GM18502 (cell line): ENCODE measurements around the gene GAGE12C.
"Not testable (repeated sequence)": the region's sequence is repeated elsewhere in the genome, so short reads cannot be mapped to it uniquely, and the experiment has no call there.

Experiments
- ATAC-seq: cut with Tn5 transposase; IDR thresholded peaks from one replicate; pipeline ENCODE4 v1.9.1; 2021; ENCODE audit warnings: mild to moderate bottlenecking; ENCODE audit not compliant: unreplicated experiment, poor library complexity

GAGE12C gene, protein sequence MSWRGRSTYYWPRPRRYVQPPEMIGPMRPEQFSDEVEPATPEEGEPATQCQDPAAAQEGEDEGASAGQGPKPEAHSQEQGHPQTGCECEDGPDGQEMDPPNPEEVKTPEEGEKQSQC

GRCh38 chrX:49531877-49532276 lies at the start of gene GAGE12C:
TSS of gene GAGE12C (plus strand) at chrX:49532177. CDS start at chrX:49533332, 1,155 bp downstream.
- not testable (repeated sequence) for ATAC-seq

GRCh38 chrX:49541433-49541832 lies 9.5 kb downstream of the GAGE12C start, which contains the start of gene GAGE12D:
TSS of gene GAGE12D (plus strand) at chrX:49541733. CDS start at chrX:49542888, 1,155 bp downstream.
- not testable (repeated sequence) for ATAC-seq

- not testable (repeated sequence) for ATAC-seq
These were observed 19.0 kb downstream of the GAGE12C start, which contains the start of gene GAGE12E for GRCh38 chrX:49550989-49551388. TSS of gene GAGE12E (plus strand) at chrX:49551289. CDS start at chrX:49552444, 1,155 bp downstream.

GRCh38 chrX:49560542-49560941 lies 28.6 kb downstream of the GAGE12C start, which contains the start of gene GAGE12F:
TSS of gene GAGE12F (plus strand) at chrX:49560842. CDS start at chrX:49561997, 1,155 bp downstream.
- ATAC-seq = not testable (repeated sequence)

GRCh38 chrX:49568728-49569127 lies 36.8 kb downstream of the GAGE12C start:
- ATAC-seq = not testable (repeated sequence)

- not testable (repeated sequence) for ATAC-seq
These were observed 37.2 kb downstream of the GAGE12C start for GRCh38 chrX:49569152-49569551.

- ATAC-seq = not testable (repeated sequence)
These were observed 38.1 kb downstream of the GAGE12C start, which contains the start of gene GAGE12G for GRCh38 chrX:49570100-49570499. TSS of gene GAGE12G (plus strand) at chrX:49570400. CDS start at chrX:49571555, 1,155 bp downstream.

- not testable (repeated sequence) for ATAC-seq
These were observed 47.7 kb downstream of the GAGE12C start, which contains the start of gene GAGE12H for GRCh38 chrX:49579649-49580048. TSS of gene GAGE12H (plus strand) at chrX:49579949. CDS start at chrX:49581104, 1,155 bp downstream.
